ENCODE results near the gene SV2B.

The SV2B gene

GRCh38 chr15:91099616-91099994 lies 452 bp upstream of the SV2B start:
- DNase-seq (ENCODE audit: low read depth, low spot score), result no peak
- peak overlapping the region; percentile 86 for H3K4me3 ChIP-seq
- no peak overlapping the region for H3K9ac ChIP-seq (ENCODE audit: insufficient read length)

DNA sequence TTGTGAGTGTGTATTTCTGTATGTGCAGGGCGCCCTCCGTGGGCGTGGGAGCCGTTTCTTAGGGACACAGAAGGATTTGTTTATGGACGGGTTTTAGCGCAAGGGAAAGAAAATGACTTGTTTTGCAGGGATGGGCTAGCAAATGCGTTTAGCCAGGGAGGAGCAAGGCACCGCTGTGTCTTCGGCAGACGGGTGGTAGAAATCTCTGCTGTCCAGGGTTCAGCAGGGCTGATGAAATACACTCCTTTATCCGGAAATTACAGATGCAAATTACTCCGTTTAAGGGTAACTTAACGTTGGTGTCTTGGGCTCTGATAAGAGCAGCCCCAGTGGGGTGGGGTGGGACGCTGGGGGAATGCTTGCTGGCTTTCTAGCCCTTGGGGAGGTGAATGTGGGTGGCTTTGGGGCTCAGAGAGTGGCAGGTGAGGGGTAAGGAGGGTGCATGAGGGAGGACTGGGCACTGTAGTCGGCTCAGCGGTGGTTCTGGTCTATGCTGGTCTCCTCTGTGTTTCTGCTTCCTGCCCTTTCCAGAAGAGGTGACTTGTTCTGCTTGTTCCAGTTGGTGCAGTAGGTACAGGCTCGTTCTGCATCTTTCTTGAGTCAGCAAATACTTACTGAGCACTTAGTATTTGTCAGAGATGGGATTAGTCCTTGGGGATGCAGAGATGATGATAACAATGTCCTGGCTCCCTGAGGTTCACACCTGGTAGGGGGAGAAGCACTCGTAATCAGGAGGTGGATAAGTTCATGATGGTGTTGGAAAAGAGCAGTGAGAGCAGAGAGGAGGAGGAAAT lies 954 bp downstream of the SV2B start:
- Histone ChIP-seq H3K27ac (no peak overlapping the region), H3K4me3 (peak overlapping the region; percentile 86), H3K9me3 (ENCODE audit: low read depth, low read length) (no peaks in the 10 kb centered on the region), H3K9ac (ENCODE audit: insufficient read length) (peak overlapping the region; percentile 47), H3K36me3 (ENCODE audit: insufficient read depth, low read length) (no peaks in the 10 kb centered on the region)
- no peak for DNase-seq (ENCODE audit: low read depth, low spot score)
- no peak for TF ChIP-seq EZH2 (IDR thresholded peaks at IDR 0.05)
- no peak for TF ChIP-seq POLR2AphosphoS5 (IDR thresholded peaks at IDR 0.05; ENCODE audit: borderline replicate concordance, low read depth, low read length)
- no peak for TF ChIP-seq FOXP2 (optimal IDR thresholded peaks at IDR 0.05; ENCODE audit: control extremely low read depth, extremely low read length, insufficient read depth)

More at GRCh38 chr15:91099616-91099994, 452 bp upstream of the SV2B start:
- TF ChIP-seq FOXP2 (optimal IDR thresholded peaks at IDR 0.05; ENCODE audit: control extremely low read depth, extremely low read length, insufficient read depth) (no peak), EZH2 (IDR thresholded peaks at IDR 0.05) (no peak), POLR2AphosphoS5 (IDR thresholded peaks at IDR 0.05; ENCODE audit: borderline replicate concordance, low read depth, low read length) (no peak)
- Histone ChIP-seq H3K36me3 (ENCODE audit: insufficient read depth, low read length) (no peaks in the 10 kb centered on the region), H3K9me3 (ENCODE audit: low read depth, low read length) (no peaks in the 10 kb centered on the region), H3K27ac (no peak overlapping the region)

GRCh38 chr15:91101608-91101920 lies 1.5 kb downstream of the SV2B start:
- no peak for DNase-seq (ENCODE audit: low read depth, low spot score)
- Histone ChIP-seq H3K4me3 (no peak overlapping the region), H3K36me3 (ENCODE audit: insufficient read depth, low read length) (no peaks in the 10 kb centered on the region), H3K27ac (no peak overlapping the region), H3K9me3 (ENCODE audit: low read depth, low read length) (no peaks in the 10 kb centered on the region), H3K9ac (ENCODE audit: insufficient read length) (no peak overlapping the region)
- no peak for TF ChIP-seq EZH2 (IDR thresholded peaks at IDR 0.05)
- TF ChIP-seq POLR2AphosphoS5 (IDR thresholded peaks at IDR 0.05; ENCODE audit: borderline replicate concordance, low read depth, low read length), result no peak
- TF ChIP-seq FOXP2 (optimal IDR thresholded peaks at IDR 0.05; ENCODE audit: control extremely low read depth, extremely low read length, insufficient read depth), result no peak

- Histone ChIP-seq H3K9ac (ENCODE audit: insufficient read length) (no peak overlapping the region), H3K9me3 (ENCODE audit: low read depth, low read length) (no peaks in the 10 kb centered on the region), H3K27ac (no peak overlapping the region), H3K4me3 (no peak overlapping the region), H3K36me3 (ENCODE audit: insufficient read depth, low read length) (no peaks in the 10 kb centered on the region)
- TF ChIP-seq EZH2 (IDR thresholded peaks at IDR 0.05) (no peak), POLR2AphosphoS5 (IDR thresholded peaks at IDR 0.05; ENCODE audit: borderline replicate concordance, low read depth, low read length) (no peak), FOXP2 (optimal IDR thresholded peaks at IDR 0.05; ENCODE audit: control extremely low read depth, extremely low read length, insufficient read depth) (no peak)
- DNase-seq (ENCODE audit: low read depth, low spot score), result no peak
Measured at GRCh38 chr15:91102546-91103330, 2.7 kb downstream of the SV2B start.

DNA sequence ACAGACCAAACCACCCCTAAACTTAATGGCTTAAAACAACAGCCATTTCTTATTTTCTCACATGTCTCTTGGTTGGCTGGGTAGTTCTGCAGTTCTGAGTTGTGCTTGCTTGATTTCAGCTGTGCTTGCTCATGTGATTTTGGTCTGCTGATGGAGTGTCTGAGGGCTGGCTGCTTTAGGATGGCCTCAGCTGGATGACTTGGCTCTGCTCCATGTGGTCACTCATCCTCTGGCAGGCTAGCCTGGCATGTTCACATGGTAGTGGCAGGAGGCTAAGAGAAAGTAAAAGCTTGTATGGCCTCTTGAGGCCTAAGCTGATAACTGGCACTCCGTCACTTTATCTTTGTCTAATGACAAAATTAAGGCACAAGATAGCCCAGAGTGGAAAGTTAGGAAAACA lies 4.1 kb downstream of the SV2B start:
- Histone ChIP-seq H3K9ac (ENCODE audit: insufficient read length) (no peak overlapping the region), H3K36me3 (ENCODE audit: insufficient read depth, low read length) (no peaks in the 10 kb centered on the region), H3K9me3 (ENCODE audit: low read depth, low read length) (no peaks in the 10 kb centered on the region), H3K27ac (no peak overlapping the region), H3K4me3 (no peak overlapping the region)
- TF ChIP-seq FOXP2 (optimal IDR thresholded peaks at IDR 0.05; ENCODE audit: control extremely low read depth, extremely low read length, insufficient read depth) (no peak), EZH2 (IDR thresholded peaks at IDR 0.05) (no peak), POLR2AphosphoS5 (IDR thresholded peaks at IDR 0.05; ENCODE audit: borderline replicate concordance, low read depth, low read length) (no peak)
- DNase-seq (ENCODE audit: low read depth, low spot score), result no peak

DNA sequence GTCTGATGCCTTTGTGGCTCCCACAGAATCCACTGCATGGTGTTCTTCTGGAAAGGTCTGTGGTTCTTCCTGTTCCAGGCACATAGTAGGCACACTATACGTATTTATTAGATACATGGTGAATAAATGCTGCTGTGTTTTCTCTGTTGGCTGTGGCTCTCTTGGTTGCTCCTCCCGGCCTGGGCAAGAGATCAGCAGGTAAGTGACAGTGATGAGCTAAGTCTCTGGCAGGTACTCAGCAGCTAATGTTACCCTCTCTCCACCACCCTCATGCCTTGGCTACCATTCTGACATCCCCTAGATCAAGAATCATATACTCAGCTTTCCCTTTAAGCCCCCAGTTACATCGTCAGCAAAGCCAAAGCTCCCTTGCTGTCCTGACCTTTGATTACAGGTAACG lies 8.4 kb downstream of the SV2B start:
- no peak overlapping the region for H3K4me3 ChIP-seq
- no peak overlapping the region for H3K9ac ChIP-seq (ENCODE audit: insufficient read length)
- TF ChIP-seq FOXP2 (optimal IDR thresholded peaks at IDR 0.05; ENCODE audit: control extremely low read depth, extremely low read length, insufficient read depth) (no peak), EZH2 (IDR thresholded peaks at IDR 0.05) (no peak), POLR2AphosphoS5 (IDR thresholded peaks at IDR 0.05; ENCODE audit: borderline replicate concordance, low read depth, low read length) (no peak)
- H3K36me3 ChIP-seq (ENCODE audit: insufficient read depth, low read length), result no peaks in the 10 kb centered on the region
- DNase-seq (ENCODE audit: low read depth, low spot score), result no peak
- no peaks in the 10 kb centered on the region for H3K9me3 ChIP-seq (ENCODE audit: low read depth, low read length)
- H3K27ac ChIP-seq, result no peak overlapping the region

- H3K27ac ChIP-seq, result no peak overlapping the region
- H3K4me3 ChIP-seq, result no peak overlapping the region
- TF ChIP-seq EZH2 (IDR thresholded peaks at IDR 0.05), result no peak
- no peak for TF ChIP-seq FOXP2 (optimal IDR thresholded peaks at IDR 0.05; ENCODE audit: control extremely low read depth, extremely low read length, insufficient read depth)
- TF ChIP-seq POLR2AphosphoS5 (IDR thresholded peaks at IDR 0.05; ENCODE audit: borderline replicate concordance, low read depth, low read length), result no peak
Measured at GRCh38 chr15:91109885-91110284, 9.8 kb downstream of the SV2B start.

DNA sequence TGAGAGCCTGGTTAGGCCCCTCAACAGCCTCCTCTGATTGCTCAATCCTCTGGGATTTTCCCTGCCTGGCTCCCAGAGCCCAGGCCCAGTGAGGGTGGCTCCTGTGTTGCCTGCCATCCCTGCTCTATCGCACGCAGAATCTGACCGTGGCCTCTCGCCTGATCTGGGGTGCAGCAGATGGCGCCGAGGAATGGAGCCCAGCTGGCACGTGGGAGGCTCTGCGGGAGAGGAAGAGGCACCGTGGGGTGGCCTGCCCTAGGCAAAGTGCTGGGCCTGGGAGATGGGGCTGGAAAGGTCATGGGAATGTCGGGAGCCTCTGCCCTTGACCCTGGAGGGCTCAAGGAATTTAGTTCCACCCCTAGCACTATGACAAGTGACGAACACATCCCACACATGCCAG lies 10.3 kb downstream of the SV2B start:
- H3K9me3 ChIP-seq (ENCODE audit: low read depth, low read length), result no peaks in the 10 kb centered on the region
- H3K27ac ChIP-seq, result no peak overlapping the region
- H3K4me3 ChIP-seq, result no peak overlapping the region
- no peak overlapping the region for H3K9ac ChIP-seq (ENCODE audit: insufficient read length)
- no peak for DNase-seq (ENCODE audit: low read depth, low spot score)
- no peaks in the 10 kb centered on the region for H3K36me3 ChIP-seq (ENCODE audit: insufficient read depth, low read length)
- no peak for TF ChIP-seq POLR2AphosphoS5 (IDR thresholded peaks at IDR 0.05; ENCODE audit: borderline replicate concordance, low read depth, low read length)
- no peak for TF ChIP-seq EZH2 (IDR thresholded peaks at IDR 0.05)
- no peak for TF ChIP-seq FOXP2 (optimal IDR thresholded peaks at IDR 0.05; ENCODE audit: control extremely low read depth, extremely low read length, insufficient read depth)

More at GRCh38 chr15:91109885-91110284, 9.8 kb downstream of the SV2B start:
- Histone ChIP-seq H3K9ac (ENCODE audit: insufficient read length) (no peak overlapping the region), H3K9me3 (ENCODE audit: low read depth, low read length) (no peaks in the 10 kb centered on the region), H3K36me3 (ENCODE audit: insufficient read depth, low read length) (no peaks in the 10 kb centered on the region)
- DNase-seq (ENCODE audit: low read depth, low spot score), result no peak

Data from SK-N-MC (cell line).